K562 (cell line): ENCODE measurements around the gene CACNA1C.

ENCODE experiments used
- ATF2 ChIP-seq: sonication (generic); formaldehyde crosslinking; IDR thresholded peaks from 2 replicates; pipeline ENCODE4 v1.8.1; 2022; ENCODE audit warnings: missing genetic modification reagents
- BRD4 ChIP-seq: fragments of 200-600 bp; sonication (generic); IDR thresholded peaks from 2 replicates; pipeline ENCODE4 v1.6.1; 2017; ENCODE audit warnings: inconsistent platforms
- E4F1 ChIP-seq: fragments of 250-450 bp; sonication (Bioruptor Pico); IDR thresholded peaks from 2 replicates; pipeline ENCODE4 v1.5.0; 2021; ENCODE audit warnings: mild to moderate bottlenecking, borderline replicate concordance
- MEIS2 ChIP-seq: fragments of 450-650 bp; IDR thresholded peaks from 2 replicates; pipeline ENCODE4 v1.6.1; 2014; ENCODE audit warnings: mild to moderate bottlenecking; ENCODE audit not compliant: partially characterized antibody
- SNIP1 ChIP-seq: fragments of 450-650 bp; IDR thresholded peaks from 2 replicates; pipeline ENCODE4 v1.7.1; 2017; ENCODE audit warnings: low read depth, mild to moderate bottlenecking
- TAF1 ChIP-seq: IDR thresholded peaks from 2 replicates; pipeline ENCODE4 v1.6.1; 2011; ENCODE audit warnings: mild to moderate bottlenecking, low read length, moderate library complexity; ENCODE audit not compliant: insufficient read depth, control insufficient read depth, severe bottlenecking; ENCODE audit errors: extremely low read depth
- ZNF316 ChIP-seq: fragments of 450-650 bp; IDR thresholded peaks from 2 replicates; pipeline ENCODE4 v1.6.1; 2016
- TF ChIP-seq, protein P1 (sequence below): fragments of 450-650 bp; conservative IDR thresholded peaks from 2 replicates; pipeline ENCODE4 v1.6.1; 2016; ENCODE audit warnings: missing genetic modification characterization, low read depth, mild to moderate bottlenecking, missing compliant biosample characterization, moderate library complexity
- TF ChIP-seq, protein P2 (sequence below), 3 experiments: IDR thresholded peaks in 2 of 3; conservative IDR thresholded peaks in 1 of 3; 2 replicates each; pipeline ENCODE4 v1.5.1; 2011 to 2012; ENCODE audit warnings: low read length in 3 of 3, mild to moderate bottlenecking in 3 of 3, control low read depth in 2 of 3, improper control_type of control experiment in 1 of 3, inconsistent platforms in 1 of 3, low read depth in 1 of 3, mixed read lengths in 1 of 3, moderate library complexity in 1 of 3; ENCODE audit not compliant: insufficient read depth in 2 of 3

GRCh38 chr12:2697057-2697800, 644.4 kb downstream of the CACNA1C start:
- no peak for TF ChIP-seq MEIS2
- TF ChIP-seq, protein P1, sequence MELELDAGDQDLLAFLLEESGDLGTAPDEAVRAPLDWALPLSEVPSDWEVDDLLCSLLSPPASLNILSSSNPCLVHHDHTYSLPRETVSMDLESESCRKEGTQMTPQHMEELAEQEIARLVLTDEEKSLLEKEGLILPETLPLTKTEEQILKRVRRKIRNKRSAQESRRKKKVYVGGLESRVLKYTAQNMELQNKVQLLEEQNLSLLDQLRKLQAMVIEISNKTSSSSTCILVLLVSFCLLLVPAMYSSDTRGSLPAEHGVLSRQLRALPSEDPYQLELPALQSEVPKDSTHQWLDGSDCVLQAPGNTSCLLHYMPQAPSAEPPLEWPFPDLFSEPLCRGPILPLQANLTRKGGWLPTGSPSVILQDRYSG (tag): no peak
- no peak for TF ChIP-seq BRD4
- TF ChIP-seq ATF2 (CRISPR knock-in tag): no peak
- TF ChIP-seq ZNF316: no peak
- no peak for TF ChIP-seq SNIP1
- TF ChIP-seq E4F1 (CRISPR knock-in tag): no peak
- TF ChIP-seq, protein P2, sequence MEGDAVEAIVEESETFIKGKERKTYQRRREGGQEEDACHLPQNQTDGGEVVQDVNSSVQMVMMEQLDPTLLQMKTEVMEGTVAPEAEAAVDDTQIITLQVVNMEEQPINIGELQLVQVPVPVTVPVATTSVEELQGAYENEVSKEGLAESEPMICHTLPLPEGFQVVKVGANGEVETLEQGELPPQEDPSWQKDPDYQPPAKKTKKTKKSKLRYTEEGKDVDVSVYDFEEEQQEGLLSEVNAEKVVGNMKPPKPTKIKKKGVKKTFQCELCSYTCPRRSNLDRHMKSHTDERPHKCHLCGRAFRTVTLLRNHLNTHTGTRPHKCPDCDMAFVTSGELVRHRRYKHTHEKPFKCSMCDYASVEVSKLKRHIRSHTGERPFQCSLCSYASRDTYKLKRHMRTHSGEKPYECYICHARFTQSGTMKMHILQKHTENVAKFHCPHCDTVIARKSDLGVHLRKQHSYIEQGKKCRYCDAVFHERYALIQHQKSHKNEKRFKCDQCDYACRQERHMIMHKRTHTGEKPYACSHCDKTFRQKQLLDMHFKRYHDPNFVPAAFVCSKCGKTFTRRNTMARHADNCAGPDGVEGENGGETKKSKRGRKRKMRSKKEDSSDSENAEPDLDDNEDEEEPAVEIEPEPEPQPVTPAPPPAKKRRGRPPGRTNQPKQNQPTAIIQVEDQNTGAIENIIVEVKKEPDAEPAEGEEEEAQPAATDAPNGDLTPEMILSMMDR (IDR thresholded peaks at IDR 0.05 in 2 of 3, conservative IDR thresholded peaks at IDR 0.05 in 1 of 3; ENCODE audit: insufficient read depth in 2 of 3, low read depth in 1 of 3, low read length in 3 of 3): no peak
- no peak for TF ChIP-seq TAF1
